WTC11 (cell line): ENCODE data around the gene CBR1. TPM values are rescaled to one million over a fixed set of nuclear protein-coding genes. Genes with fewer than 3 reads are reported as not detected.

ENCODE experiments used
- CBFB ChIP-seq: sonication (generic); formaldehyde crosslinking; IDR thresholded peaks from 2 replicates; pipeline ENCODE4 v1.8.1; 2022; ENCODE audit warnings: mild to moderate bottlenecking, low read depth, missing genetic modification reagents
- ELF4 ChIP-seq: sonication (generic); formaldehyde crosslinking; IDR thresholded peaks from 2 replicates; pipeline ENCODE4 v1.8.1; 2022; ENCODE audit warnings: low read depth, mild to moderate bottlenecking, moderate library complexity, missing genetic modification reagents
- ESRRA ChIP-seq: sonication (generic); formaldehyde crosslinking; IDR thresholded peaks from 2 replicates; pipeline ENCODE4 v1.8.1; 2022; ENCODE audit warnings: mild to moderate bottlenecking, missing genetic modification reagents, borderline replicate concordance
- FOXK1 ChIP-seq: sonication (generic); formaldehyde crosslinking; IDR thresholded peaks from 2 replicates; pipeline ENCODE4 v1.8.0; 2022; ENCODE audit warnings: mild to moderate bottlenecking, moderate library complexity, missing genetic modification reagents
- GRHL2 ChIP-seq: fragments of 250-450 bp; sonication (Bioruptor Pico); IDR thresholded peaks from 2 replicates; pipeline ENCODE4 v1.8.0; 2022; ENCODE audit warnings: mild to moderate bottlenecking, moderate library complexity; ENCODE audit not compliant: insufficient replicate concordance, severe bottlenecking
- GTF2I ChIP-seq: fragments of 250-450 bp; sonication (Bioruptor Pico); conservative IDR thresholded peaks from 2 replicates; pipeline ENCODE4 v1.4.0; 2021; ENCODE audit warnings: mild to moderate bottlenecking
- NFATC4 ChIP-seq: fragments of 250-450 bp; sonication (Bioruptor Pico); IDR thresholded peaks from 2 replicates; pipeline ENCODE4 v1.9.0; 2021; ENCODE audit warnings: mild to moderate bottlenecking
- RORB ChIP-seq: fragments of 250-450 bp; sonication (Bioruptor Pico); IDR thresholded peaks from 2 replicates; pipeline ENCODE4 v1.9.0; 2021; ENCODE audit warnings: mild to moderate bottlenecking
- ZNF219 ChIP-seq: sonication (generic); formaldehyde crosslinking; IDR thresholded peaks from 2 replicates; pipeline ENCODE4 v1.8.0; 2023; ENCODE audit warnings: missing genetic modification reagents, mild to moderate bottlenecking, borderline replicate concordance
- ZNF232 ChIP-seq: sonication (generic); formaldehyde crosslinking; IDR thresholded peaks from 2 replicates; pipeline ENCODE4 v1.8.0; 2022; ENCODE audit warnings: mild to moderate bottlenecking, missing genetic modification reagents
- ZNF317 ChIP-seq: sonication (generic); formaldehyde crosslinking; IDR thresholded peaks from 2 replicates; pipeline ENCODE4 v1.8.1; 2023; ENCODE audit warnings: low read depth, mild to moderate bottlenecking, moderate library complexity, missing genetic modification reagents, borderline replicate concordance
- ZNF423 ChIP-seq: fragments of 250-450 bp; sonication (Bioruptor Pico); IDR thresholded peaks from 2 replicates; pipeline ENCODE4 v2.1.2; 2022; ENCODE audit warnings: mild to moderate bottlenecking, moderate library complexity
- total RNA-seq: library from RNA; stranded (reverse); gene quantifications from 3 replicates; pipeline ENCODE4 v1.2.3, GENCODE V29; 2021
- TF ChIP-seq, protein P1 (sequence below): fragments of 250-450 bp; sonication (Bioruptor Pico); conservative IDR thresholded peaks from 2 replicates; pipeline ENCODE4 v1.9.0; 2021; ENCODE audit warnings: mild to moderate bottlenecking
- TF ChIP-seq, protein P2 (sequence below): sonication (generic); formaldehyde crosslinking; IDR thresholded peaks from 2 replicates; pipeline ENCODE4 v1.8.0; 2022; ENCODE audit warnings: mild to moderate bottlenecking, missing genetic modification reagents
- TF ChIP-seq, protein P3 (sequence below): sonication (generic); formaldehyde crosslinking; conservative IDR thresholded peaks from 2 replicates; pipeline ENCODE4 v1.8.1; 2023; ENCODE audit warnings: mild to moderate bottlenecking, low read depth, missing genetic modification reagents, moderate library complexity
- TF ChIP-seq, protein P4 (sequence below): sonication (generic); formaldehyde crosslinking; IDR thresholded peaks from 2 replicates; pipeline ENCODE4 v1.8.1; 2023; ENCODE audit warnings: mild to moderate bottlenecking, missing genetic modification reagents
- TF ChIP-seq, protein P5 (sequence below): sonication (generic); formaldehyde crosslinking; IDR thresholded peaks from 2 replicates; pipeline ENCODE4 v1.8.0; 2022; ENCODE audit warnings: mild to moderate bottlenecking, missing genetic modification reagents
- TF ChIP-seq, protein P6 (sequence below): sonication (generic); formaldehyde crosslinking; IDR thresholded peaks from 2 replicates; pipeline ENCODE4 v1.8.1; 2022; ENCODE audit warnings: missing genetic modification reagents, borderline replicate concordance

Gene CBR1
- total RNA-seq, 1 experiment from 2014 or later: 167 TPM

DNA sequence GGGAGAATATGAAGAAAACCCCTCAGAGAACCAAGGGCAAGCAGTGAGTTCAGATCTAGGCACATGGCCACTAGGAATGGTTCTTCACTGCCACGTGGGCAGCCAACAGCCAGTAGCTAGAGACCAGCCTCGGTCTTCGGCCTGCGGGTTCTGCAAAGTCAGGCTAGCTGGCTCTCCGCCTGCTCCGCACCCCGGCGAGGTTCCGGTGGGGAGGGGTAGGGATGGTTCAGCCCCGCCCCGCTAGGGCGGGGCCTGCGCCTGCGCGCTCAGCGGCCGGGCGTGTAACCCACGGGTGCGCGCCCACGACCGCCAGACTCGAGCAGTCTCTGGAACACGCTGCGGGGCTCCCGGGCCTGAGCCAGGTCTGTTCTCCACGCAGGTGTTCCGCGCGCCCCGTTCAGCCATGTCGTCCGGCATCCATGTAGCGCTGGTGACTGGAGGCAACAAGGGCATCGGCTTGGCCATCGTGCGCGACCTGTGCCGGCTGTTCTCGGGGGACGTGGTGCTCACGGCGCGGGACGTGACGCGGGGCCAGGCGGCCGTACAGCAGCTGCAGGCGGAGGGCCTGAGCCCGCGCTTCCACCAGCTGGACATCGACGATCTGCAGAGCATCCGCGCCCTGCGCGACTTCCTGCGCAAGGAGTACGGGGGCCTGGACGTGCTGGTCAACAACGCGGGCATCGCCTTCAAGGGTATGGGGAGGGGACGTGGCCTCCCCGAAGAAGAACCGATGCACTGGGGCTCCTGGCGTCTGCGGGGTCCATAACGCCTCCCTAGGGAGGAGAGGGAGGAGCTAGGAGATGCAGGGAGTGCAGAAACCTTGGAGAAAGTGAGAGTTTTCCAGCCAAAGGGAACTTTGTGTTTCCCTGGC, at the start of gene CBR1 (continued):
- TF ChIP-seq, protein P1, sequence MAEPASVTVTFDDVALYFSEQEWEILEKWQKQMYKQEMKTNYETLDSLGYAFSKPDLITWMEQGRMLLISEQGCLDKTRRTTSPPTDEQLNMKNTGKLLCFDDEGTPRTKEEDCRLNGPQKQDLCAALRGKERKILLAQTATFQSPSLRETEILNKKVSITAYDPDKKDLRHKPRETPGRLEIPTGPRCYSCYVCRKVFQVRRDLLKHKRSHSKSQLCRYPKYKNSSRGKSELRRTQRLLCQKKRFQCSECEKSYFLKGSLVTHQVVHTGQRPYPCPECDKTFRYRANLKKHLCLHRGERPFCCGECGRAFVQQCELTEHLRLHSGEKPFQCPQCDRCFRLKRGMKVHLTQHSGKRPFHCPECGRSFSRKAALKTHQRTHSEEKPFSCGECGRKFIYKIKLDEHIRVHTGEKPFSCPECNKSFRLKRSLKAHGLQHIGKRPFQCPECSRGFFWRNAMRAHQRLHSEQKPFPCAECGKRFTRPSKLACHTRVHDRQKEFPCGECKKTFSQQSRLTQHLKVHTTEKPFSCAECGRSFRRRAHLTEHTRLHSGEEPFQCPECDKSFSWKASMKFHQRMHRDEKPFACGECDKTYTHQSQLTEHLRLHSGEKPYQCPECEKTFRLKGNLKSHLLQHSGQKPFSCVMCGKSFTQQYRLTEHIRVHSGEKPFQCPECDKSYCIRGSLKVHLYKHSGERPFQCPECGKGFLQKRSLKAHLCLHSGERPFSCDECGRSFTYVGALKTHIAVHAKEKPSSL (CRISPR knock-in tag): no peak
- TF ChIP-seq, protein P2, sequence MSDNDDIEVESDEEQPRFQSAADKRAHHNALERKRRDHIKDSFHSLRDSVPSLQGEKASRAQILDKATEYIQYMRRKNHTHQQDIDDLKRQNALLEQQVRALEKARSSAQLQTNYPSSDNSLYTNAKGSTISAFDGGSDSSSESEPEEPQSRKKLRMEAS: peak; percentile 98
- TF ChIP-seq GRHL2 (CRISPR knock-in tag): no peak
- peak; percentile 28; the same call in 1 of the 2 replicates for TF ChIP-seq CBFB (CRISPR knock-in tag)
- TF ChIP-seq ZNF317: 0 out of 2 replicates have a peak, but pooled peaks have one; percentile 18
- TF ChIP-seq, protein P3, sequence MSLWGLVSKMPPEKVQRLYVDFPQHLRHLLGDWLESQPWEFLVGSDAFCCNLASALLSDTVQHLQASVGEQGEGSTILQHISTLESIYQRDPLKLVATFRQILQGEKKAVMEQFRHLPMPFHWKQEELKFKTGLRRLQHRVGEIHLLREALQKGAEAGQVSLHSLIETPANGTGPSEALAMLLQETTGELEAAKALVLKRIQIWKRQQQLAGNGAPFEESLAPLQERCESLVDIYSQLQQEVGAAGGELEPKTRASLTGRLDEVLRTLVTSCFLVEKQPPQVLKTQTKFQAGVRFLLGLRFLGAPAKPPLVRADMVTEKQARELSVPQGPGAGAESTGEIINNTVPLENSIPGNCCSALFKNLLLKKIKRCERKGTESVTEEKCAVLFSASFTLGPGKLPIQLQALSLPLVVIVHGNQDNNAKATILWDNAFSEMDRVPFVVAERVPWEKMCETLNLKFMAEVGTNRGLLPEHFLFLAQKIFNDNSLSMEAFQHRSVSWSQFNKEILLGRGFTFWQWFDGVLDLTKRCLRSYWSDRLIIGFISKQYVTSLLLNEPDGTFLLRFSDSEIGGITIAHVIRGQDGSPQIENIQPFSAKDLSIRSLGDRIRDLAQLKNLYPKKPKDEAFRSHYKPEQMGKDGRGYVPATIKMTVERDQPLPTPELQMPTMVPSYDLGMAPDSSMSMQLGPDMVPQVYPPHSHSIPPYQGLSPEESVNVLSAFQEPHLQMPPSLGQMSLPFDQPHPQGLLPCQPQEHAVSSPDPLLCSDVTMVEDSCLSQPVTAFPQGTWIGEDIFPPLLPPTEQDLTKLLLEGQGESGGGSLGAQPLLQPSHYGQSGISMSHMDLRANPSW (CRISPR knock-in tag): no peak
- no peak for TF ChIP-seq RORB
- TF ChIP-seq, protein P4, sequence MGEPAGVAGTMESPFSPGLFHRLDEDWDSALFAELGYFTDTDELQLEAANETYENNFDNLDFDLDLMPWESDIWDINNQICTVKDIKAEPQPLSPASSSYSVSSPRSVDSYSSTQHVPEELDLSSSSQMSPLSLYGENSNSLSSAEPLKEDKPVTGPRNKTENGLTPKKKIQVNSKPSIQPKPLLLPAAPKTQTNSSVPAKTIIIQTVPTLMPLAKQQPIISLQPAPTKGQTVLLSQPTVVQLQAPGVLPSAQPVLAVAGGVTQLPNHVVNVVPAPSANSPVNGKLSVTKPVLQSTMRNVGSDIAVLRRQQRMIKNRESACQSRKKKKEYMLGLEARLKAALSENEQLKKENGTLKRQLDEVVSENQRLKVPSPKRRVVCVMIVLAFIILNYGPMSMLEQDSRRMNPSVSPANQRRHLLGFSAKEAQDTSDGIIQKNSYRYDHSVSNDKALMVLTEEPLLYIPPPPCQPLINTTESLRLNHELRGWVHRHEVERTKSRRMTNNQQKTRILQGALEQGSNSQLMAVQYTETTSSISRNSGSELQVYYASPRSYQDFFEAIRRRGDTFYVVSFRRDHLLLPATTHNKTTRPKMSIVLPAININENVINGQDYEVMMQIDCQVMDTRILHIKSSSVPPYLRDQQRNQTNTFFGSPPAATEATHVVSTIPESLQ (CRISPR knock-in tag): no peak
- TF ChIP-seq, protein P5, sequence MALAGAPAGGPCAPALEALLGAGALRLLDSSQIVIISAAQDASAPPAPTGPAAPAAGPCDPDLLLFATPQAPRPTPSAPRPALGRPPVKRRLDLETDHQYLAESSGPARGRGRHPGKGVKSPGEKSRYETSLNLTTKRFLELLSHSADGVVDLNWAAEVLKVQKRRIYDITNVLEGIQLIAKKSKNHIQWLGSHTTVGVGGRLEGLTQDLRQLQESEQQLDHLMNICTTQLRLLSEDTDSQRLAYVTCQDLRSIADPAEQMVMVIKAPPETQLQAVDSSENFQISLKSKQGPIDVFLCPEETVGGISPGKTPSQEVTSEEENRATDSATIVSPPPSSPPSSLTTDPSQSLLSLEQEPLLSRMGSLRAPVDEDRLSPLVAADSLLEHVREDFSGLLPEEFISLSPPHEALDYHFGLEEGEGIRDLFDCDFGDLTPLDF (CRISPR knock-in tag): 0 out of 2 replicates have a peak, but pooled peaks have one; percentile 43
- peak; percentile 75 for TF ChIP-seq FOXK1
- TF ChIP-seq ZNF219 (CRISPR knock-in tag): peak; percentile 91
- TF ChIP-seq ZNF232: peak; percentile 94
- TF ChIP-seq ESRRA (CRISPR knock-in tag): no peak; the same call in 1 of the 2 replicates
- TF ChIP-seq ELF4 (CRISPR knock-in tag): peak; percentile 88; the same call in 1 of the 2 replicates
- TF ChIP-seq, protein P6, sequence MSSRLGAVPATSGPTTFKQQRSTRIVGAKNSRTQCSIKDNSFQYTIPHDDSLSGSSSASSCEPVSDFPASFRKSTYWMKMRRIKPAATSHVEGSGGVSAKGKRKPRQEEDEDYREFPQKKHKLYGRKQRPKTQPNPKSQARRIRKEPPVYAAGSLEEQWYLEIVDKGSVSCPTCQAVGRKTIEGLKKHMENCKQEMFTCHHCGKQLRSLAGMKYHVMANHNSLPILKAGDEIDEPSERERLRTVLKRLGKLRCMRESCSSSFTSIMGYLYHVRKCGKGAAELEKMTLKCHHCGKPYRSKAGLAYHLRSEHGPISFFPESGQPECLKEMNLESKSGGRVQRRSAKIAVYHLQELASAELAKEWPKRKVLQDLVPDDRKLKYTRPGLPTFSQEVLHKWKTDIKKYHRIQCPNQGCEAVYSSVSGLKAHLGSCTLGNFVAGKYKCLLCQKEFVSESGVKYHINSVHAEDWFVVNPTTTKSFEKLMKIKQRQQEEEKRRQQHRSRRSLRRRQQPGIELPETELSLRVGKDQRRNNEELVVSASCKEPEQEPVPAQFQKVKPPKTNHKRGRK (CRISPR knock-in tag): no peak
- TF ChIP-seq ZNF423 (CRISPR knock-in tag): no peak
- no peak for TF ChIP-seq NFATC4 (CRISPR knock-in tag)
- no peak for TF ChIP-seq GTF2I (CRISPR knock-in tag)
